PC-3 (cell line): ENCODE data around the gene AGRN. TPM values are rescaled to one million over a fixed set of nuclear protein-coding genes. Genes with fewer than 3 reads are reported as not detected.
"Not testable (repeated sequence)": the region's sequence is repeated elsewhere in the genome, so short reads cannot be mapped to it uniquely, and the experiment has no call there.

Source experiments
- ATAC-seq: fragments of 200-7000 bp; cut with Tn5 transposase; 2 replicates; pipeline ENCODE4 v1.9.1; 2020; ENCODE audit warnings: mild to moderate bottlenecking, moderate library complexity
- BruUV-seq: library from RNA; stranded (reverse); fragments of 400-500 nt; replicated peaks from 2 replicates; lab custom pipeline; 2021; lab: Mats Ljungman, UMichigan
- CTCF ChIA-PET: fragments of 300-600 bp; sonication (Branson Sonifier 250); formaldehyde crosslinking; loops from one replicate; lab custom pipeline; 2022; ENCODE audit warnings: antibody characterized with exemption; lab: Charles Lee
- POLR2A ChIA-PET: fragments of 300-600 bp; sonication (Branson Sonifier 250); formaldehyde crosslinking; loops from one replicate; lab custom pipeline; 2022; ENCODE audit warnings: antibody characterized with exemption; ENCODE audit not compliant: unreplicated experiment; lab: Charles Lee
- DNase-seq: peaks from one replicate; pipeline ENCODE4 v3.0.0-alpha.2; 2015
- H2AFZ ChIP-seq: fragments of 300-600 bp; sonication (generic); 2 replicates; pipeline ENCODE4 v1.6.0; 2016; ENCODE audit warnings: antibody characterized with exemption, low read length
- H3F3A ChIP-seq: fragments of 300-600 bp; sonication (generic); one replicate; pipeline ENCODE4 v1.6.0; 2017; ENCODE audit warnings: antibody characterized with exemption, low read length, control low read depth, mild to moderate bottlenecking; ENCODE audit not compliant: unreplicated experiment
- H3K27ac ChIP-seq: fragments of 300-600 bp; sonication (generic); 2 replicates; pipeline ENCODE4 v1.5.1; 2016; ENCODE audit warnings: mild to moderate bottlenecking, low read length
- H3K27me3 ChIP-seq: fragments of 300-600 bp; sonication (generic); 2 replicates; pipeline ENCODE4 v1.6.1; 2016; ENCODE audit warnings: low read length, mixed read lengths
- H3K36me3 ChIP-seq: fragments of 300-600 bp; sonication (generic); 2 replicates; pipeline ENCODE4 v1.6.1; 2016; ENCODE audit warnings: low read depth, mixed run types, low read length, mixed read lengths
- H3K4me1 ChIP-seq: fragments of 300-600 bp; sonication (generic); 2 replicates; pipeline ENCODE4 v1.5.1; 2016; ENCODE audit warnings: low read length; ENCODE audit not compliant: insufficient read depth
- H3K4me2 ChIP-seq: fragments of 300-600 bp; sonication (generic); 2 replicates; pipeline ENCODE4 v1.6.0; 2016; ENCODE audit warnings: low read length
- H3K4me3 ChIP-seq: fragments of 300-600 bp; sonication (generic); 2 replicates; pipeline ENCODE4 v1.5.1; 2016; ENCODE audit warnings: mild to moderate bottlenecking, low read length, mixed read lengths
- H3K79me2 ChIP-seq: fragments of 300-600 bp; sonication (generic); 2 replicates; pipeline ENCODE4 v1.6.1; 2017; ENCODE audit warnings: low read length, mixed read lengths
- H3K9ac ChIP-seq: fragments of 300-600 bp; sonication (generic); 2 replicates; pipeline ENCODE4 v1.6.0; 2016; ENCODE audit warnings: mild to moderate bottlenecking, low read length
- H3K9me2 ChIP-seq: fragments of 300-600 bp; sonication (generic); replicated peaks from 2 replicates; pipeline ENCODE4 v1.6.1; 2016; ENCODE audit warnings: mixed run types, low read length, mixed read lengths
- H3K9me3 ChIP-seq: fragments of 300-600 bp; sonication (generic); 2 replicates; pipeline ENCODE4 v1.6.1; 2016; ENCODE audit warnings: low read length, mixed read lengths
- H4K20me1 ChIP-seq: fragments of 300-600 bp; sonication (generic); 2 replicates; pipeline ENCODE4 v1.6.1; 2016; ENCODE audit warnings: low read length, mixed read lengths
- EZH2 ChIP-seq: fragments of 300-600 bp; sonication (generic); IDR thresholded peaks from one replicate; pipeline ENCODE4 v1.6.1; 2017; ENCODE audit warnings: antibody characterized with exemption, mild to moderate bottlenecking, low read length; ENCODE audit not compliant: unreplicated experiment
- EZH2phosphoT487 ChIP-seq: fragments of 300-600 bp; sonication (generic); IDR thresholded peaks from 2 replicates; pipeline ENCODE4 v1.6.1; 2018; ENCODE audit warnings: mild to moderate bottlenecking, antibody characterized with exemption, low read length, borderline replicate concordance
- intact Hi-C: fragments of 100-400 bp; cut with micrococcal nuclease; formaldehyde crosslinking; loops from 2 replicates; pipeline ENCODE4 v1.9.0; 2023
- total RNA-seq: library from RNA; depleted of rRNA; stranded (reverse); fragments of >200 nt; gene quantifications from 2 replicates; pipeline ENCODE4 v1.2.3, GENCODE V29; 2014
- TF ChIP-seq, protein P1 (sequence below): fragments of 300-600 bp; sonication (generic); conservative IDR thresholded peaks from 2 replicates; pipeline ENCODE4 v1.5.1; 2017; ENCODE audit warnings: antibody characterized with exemption, low read depth, mild to moderate bottlenecking, low read length

Gene AGRN
- total RNA-seq, 1 experiment from 2014 or later, result 273 TPM

- peaks cover 26% of the 10 kb centered on the region for H3K79me2 ChIP-seq
- TF ChIP-seq EZH2phosphoT487, result no peak
- TF ChIP-seq, protein P1, sequence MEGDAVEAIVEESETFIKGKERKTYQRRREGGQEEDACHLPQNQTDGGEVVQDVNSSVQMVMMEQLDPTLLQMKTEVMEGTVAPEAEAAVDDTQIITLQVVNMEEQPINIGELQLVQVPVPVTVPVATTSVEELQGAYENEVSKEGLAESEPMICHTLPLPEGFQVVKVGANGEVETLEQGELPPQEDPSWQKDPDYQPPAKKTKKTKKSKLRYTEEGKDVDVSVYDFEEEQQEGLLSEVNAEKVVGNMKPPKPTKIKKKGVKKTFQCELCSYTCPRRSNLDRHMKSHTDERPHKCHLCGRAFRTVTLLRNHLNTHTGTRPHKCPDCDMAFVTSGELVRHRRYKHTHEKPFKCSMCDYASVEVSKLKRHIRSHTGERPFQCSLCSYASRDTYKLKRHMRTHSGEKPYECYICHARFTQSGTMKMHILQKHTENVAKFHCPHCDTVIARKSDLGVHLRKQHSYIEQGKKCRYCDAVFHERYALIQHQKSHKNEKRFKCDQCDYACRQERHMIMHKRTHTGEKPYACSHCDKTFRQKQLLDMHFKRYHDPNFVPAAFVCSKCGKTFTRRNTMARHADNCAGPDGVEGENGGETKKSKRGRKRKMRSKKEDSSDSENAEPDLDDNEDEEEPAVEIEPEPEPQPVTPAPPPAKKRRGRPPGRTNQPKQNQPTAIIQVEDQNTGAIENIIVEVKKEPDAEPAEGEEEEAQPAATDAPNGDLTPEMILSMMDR, result no peak
- TF ChIP-seq EZH2, result no peak
- H3F3A ChIP-seq, result no peaks in the 10 kb centered on the region
- peaks cover 18% of the 10 kb centered on the region for H4K20me1 ChIP-seq
- intact Hi-C loops, result no loop called here
- no peaks in the 10 kb centered on the region; the same call in 1 of the 2 replicates for H3K36me3 ChIP-seq
- peak overlapping the region; percentile 90 for H3K27ac ChIP-seq
- H2AFZ ChIP-seq, result no peak overlapping the region
- DNase-seq (no peak), ATAC-seq (no peak)
- peak overlapping the region; percentile 73 for H3K9ac ChIP-seq
- CTCF ChIA-PET, result interaction anchor here (0.9 kb wide), 1 partner anchor 217 kb away, joined by 3 read pairs; no protein-coding TSS in a partner anchor
- H3K27me3 ChIP-seq, result no peaks in the 10 kb centered on the region
- no peaks in the 10 kb centered on the region for H3K9me2 ChIP-seq
- peak overlapping the region; percentile 74; the same call in 1 of the 2 replicates for H3K4me3 ChIP-seq
- TSS peak; percentile 43 for BruUV-seq
- peak overlapping the region; percentile 93 for H3K4me2 ChIP-seq
- no peaks in the 10 kb centered on the region for H3K9me3 ChIP-seq
- POLR2A ChIA-PET, result interaction anchor here (0.6 kb wide), 1 partner anchor 93 kb away, joined by 3 read pairs; no protein-coding TSS in a partner anchor
- H3K4me1 ChIP-seq, result peaks cover 40% of the 10 kb centered on the region
These were observed 54.8 kb downstream of the AGRN start for GRCh38 chr1:1074631-1075147.

GRCh38 chr1:1075148-1075935 is 55.4 kb downstream of the AGRN start:
- POLR2A ChIA-PET, result no interaction called here
- no peak overlapping the region for H2AFZ ChIP-seq
- intact Hi-C loops, result no loop called here

DNA sequence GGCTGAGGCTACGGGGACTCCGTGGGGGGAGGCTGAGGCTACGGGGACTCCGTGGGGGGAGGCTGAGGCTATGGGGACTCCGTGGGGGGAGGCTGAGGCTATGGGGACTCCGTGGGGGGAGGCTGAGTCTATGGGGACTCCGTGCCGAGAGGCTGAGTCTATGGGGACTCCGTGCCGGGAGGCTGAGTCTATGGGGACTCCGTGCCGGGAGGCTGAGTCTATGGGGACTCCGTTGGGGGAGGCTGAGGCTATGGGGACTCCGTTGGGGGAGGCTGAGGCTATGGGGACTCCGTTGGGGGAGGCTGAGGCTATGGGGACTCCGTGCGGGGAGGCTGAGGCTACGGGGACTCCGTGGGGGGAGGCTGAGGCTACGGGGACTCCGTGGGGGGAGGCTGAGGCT is 57.5 kb downstream of the AGRN start:
- H3K4me2 ChIP-seq, intact Hi-C loops, CTCF ChIA-PET, H3F3A ChIP-seq, POLR2A ChIA-PET, BruUV-seq, H3K4me3 ChIP-seq, H3K27ac ChIP-seq, H3K9ac ChIP-seq, H2AFZ ChIP-seq, DNase-seq, H3K36me3 ChIP-seq, H3K9me2 ChIP-seq, H3K27me3 ChIP-seq, ATAC-seq, H3K9me3 ChIP-seq: not testable (repeated sequence)
- H3K4me1 ChIP-seq, result peaks cover 34% of the 10 kb centered on the region
- H3K79me2 ChIP-seq, result peaks cover 16% of the 10 kb centered on the region
- peaks cover 11% of the 10 kb centered on the region for H4K20me1 ChIP-seq

More at GRCh38 chr1:1075148-1075935, 55.4 kb downstream of the AGRN start:
- H3K4me2 ChIP-seq, result no peak overlapping the region
- peaks cover 26% of the 10 kb centered on the region for H3K79me2 ChIP-seq
- H3K4me3 ChIP-seq, result no peak overlapping the region
- H3K9me3 ChIP-seq, result no peaks in the 10 kb centered on the region
- ATAC-seq (no peak), DNase-seq (no peak)
- H3K27ac ChIP-seq, result no peak overlapping the region
- H4K20me1 ChIP-seq, result peaks cover 18% of the 10 kb centered on the region
- H3K27me3 ChIP-seq, result no peaks in the 10 kb centered on the region
- H3K9ac ChIP-seq, result no peak overlapping the region
- CTCF ChIA-PET, result no interaction called here
- H3K9me2 ChIP-seq, result no peaks in the 10 kb centered on the region
- TF ChIP-seq EZH2, result no peak
- TF ChIP-seq EZH2phosphoT487, result no peak
- TF ChIP-seq, protein P1, result no peak
- H3K36me3 ChIP-seq, result no peaks in the 10 kb centered on the region; the same call in 1 of the 2 replicates
- BruUV-seq, result no TSS peak
- peaks cover 40% of the 10 kb centered on the region for H3K4me1 ChIP-seq
- no peaks in the 10 kb centered on the region for H3F3A ChIP-seq
